GM21786 (cell line): ENCODE measurements around the gene TMEM179.

Experiments
- ATAC-seq: cut with Tn5 transposase; IDR thresholded peaks from one replicate; pipeline ENCODE4 v1.9.1; 2021; ENCODE audit not compliant: unreplicated experiment

TMEM179 gene

DNA sequence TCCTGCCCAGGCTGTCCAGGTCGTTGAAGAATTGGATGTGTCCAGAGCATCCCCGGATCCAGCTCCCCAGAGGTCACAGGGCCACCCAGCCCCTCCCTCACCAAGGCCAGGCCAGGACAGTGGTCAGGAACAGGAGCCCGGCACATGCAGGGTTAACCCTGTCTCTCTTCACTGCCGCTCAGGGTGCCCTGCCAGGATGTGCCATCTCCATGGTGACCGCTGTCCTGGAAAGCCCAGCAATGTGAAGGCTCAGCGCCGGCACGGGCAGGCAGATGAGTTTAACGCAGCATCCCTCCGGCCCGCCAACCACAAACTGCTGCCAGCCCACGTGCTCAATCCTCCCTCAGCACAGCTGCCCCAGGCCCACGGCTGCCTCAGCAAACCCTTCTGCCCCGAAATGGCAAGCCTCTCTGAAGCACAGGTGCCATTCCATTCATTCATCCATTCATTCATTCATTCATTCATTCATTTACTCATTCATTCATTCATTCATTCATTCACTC lies 4.4 kb downstream of the TMEM179 start:
- no peak for ATAC-seq

DNA sequence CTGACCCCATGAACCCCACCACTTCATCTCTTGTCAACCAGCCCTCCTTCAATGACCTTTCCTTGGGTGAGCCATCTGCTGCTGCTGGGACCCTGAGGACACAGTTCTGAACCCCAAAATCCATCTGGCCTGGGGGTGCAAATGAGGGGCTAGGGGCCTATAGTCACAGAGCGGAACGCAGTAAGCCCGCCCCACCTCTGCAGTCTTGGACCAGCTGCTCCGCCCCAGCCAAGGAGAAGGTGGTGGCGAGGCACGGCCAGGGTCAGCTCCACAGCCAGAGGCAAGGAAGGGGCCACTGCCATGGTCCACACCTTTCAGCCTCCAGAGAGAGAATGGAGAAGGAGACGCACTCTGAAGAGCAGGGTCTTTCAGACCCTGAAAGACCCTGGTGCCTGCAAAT lies 5.1 kb downstream of the TMEM179 start:
- ATAC-seq = no peak

DNA sequence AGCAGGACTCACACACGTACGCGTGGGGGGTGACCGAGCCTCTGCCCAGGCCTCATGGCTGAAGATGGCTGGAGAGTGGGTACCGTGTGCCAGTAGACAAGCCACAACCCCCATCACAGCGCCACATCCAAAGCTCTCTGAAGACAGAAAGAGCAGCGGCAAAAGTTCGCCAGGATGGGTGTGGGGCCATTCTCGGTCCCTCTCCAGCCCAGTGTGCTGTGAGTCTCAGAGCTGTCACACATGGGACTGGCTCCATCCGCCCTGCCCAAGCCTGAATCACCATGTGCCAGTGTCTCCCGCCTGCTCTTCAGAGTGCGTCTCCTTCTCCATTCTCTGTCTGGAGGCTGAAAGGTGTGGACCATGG lies 5.7 kb downstream of the TMEM179 start:
- ATAC-seq = no peak

DNA sequence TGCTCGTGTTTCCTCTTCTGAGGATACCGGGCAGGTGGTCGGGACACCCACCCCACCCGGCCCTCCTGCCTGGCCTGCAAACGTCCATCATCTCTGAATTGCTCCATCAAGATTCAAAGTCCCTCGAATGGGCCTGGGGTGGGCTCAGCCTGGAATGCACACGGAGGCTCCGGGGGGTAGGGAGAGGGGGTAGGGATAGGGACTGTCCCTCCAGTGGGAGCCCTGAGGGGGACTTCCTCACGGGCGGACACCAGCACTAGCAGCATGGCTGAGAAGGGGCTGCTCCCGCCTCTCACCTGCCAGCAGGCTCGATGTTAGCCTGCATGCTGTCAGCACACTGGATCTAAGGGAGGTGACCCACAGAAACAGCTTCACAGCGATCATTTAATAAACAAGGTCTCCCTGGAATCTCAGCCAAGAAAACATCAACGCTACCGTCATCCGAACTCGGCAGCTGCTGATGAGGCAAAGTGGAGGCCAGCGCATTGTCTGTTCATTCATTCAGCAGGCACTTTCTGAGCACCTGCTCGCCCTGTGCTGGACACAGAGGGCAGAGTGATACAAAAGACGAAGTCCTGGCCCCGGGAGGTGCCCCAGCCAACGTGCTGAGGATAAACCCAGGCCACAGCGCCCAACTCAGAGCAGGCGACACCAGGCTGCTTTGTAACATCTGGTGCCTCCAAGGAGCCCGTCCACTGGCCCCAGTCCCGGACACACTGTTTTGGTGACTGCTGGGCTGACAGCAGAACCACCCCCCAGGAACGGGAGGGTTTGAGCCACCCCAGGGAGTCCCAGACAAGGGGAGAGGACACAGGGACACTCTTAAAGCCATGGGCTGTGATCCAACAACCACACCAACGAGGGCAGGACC lies 6.3 kb downstream of the TMEM179 start:
- ATAC-seq = no peak

DNA sequence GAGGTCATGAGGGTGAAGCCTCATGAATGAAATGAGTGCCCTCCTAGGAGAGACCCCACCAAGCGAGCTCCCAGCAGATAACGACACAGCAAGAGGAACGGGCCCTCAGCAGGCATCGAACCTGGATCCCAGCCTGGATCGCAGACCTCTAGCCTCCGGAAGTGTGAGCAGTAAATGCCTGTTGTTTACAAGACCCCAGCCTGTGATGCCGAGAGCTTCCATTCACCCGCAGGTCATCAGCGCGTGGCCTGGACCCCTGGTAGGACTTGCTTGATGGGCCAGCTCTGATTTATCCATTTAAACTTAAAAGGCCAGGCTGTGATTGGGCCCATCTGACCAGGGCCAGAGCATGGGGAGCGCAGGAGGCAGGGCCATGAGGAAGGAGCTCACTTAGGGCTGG lies 7.0 kb downstream of the TMEM179 start:
- ATAC-seq = no peak

DNA sequence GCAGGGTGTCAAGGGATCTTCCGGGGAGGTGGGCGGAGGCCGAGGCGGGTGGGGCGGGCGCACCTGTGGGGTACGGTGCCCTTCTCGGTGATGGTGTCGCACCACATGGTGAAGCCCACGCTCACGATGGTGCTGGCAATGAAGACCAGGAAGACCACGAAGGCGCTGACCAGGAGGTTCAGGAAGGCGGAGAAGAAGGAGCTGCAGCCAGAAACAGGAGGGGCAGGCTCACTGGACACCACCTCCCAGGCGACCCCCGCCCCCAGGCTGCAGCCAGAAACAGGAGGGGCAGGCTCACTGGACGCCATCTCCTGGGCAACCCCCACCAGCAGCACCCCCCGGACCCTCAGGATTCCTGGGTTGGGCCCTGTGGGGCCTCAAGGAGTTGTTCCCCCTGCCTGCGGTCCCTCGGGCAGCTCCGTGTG lies 7.6 kb downstream of the TMEM179 start:
- ATAC-seq = no peak

DNA sequence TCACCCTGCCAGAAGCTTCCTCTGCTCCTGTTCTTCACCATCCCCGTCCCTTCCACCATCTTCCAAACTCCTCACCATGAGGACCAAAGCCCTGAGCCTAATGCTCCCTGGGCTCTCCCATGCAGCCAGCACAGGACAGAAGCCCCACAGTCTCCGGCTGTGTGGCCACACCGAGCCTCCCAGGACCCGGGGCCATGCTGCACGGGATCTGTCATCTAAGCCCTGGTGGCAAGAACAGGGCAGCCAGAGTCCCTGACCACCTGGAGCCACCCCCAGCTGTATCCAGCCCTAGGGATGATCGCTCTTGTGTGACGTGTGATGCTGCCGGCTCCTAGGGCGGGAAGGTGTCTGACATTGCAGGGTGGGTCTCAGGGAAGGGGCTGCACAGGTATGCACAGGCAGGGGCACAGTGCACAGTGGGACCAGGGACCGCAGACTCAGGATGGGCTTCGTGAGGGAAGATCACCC lies 8.1 kb downstream of the TMEM179 start:
- ATAC-seq = no peak

DNA sequence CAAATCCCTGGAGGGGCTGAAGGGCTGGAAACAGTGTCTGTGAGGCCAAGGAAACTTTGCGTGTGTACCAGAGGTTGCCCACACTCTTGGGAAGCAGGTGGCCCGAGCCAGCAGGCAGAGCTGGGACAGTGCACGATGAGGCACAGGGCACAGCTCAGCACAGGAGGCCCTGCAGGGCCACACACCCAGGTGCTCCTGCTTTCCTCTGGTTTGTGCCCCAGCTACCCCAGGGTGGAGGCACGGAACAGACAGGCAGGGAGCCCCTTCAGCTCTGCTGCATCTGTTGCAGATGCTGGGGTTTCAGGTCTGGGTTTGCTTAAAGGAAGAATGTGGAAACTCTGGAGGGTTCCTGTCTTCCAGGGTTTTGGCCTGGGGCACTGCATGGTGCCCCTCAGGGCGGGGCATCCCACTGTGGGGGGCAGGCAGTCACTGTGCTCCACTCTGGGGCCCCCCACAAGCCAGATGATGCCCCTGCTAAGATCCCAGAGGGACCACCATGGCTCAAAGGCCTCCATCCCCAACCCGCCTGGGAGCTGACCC lies 8.6 kb downstream of the TMEM179 start:
- ATAC-seq = no peak

DNA sequence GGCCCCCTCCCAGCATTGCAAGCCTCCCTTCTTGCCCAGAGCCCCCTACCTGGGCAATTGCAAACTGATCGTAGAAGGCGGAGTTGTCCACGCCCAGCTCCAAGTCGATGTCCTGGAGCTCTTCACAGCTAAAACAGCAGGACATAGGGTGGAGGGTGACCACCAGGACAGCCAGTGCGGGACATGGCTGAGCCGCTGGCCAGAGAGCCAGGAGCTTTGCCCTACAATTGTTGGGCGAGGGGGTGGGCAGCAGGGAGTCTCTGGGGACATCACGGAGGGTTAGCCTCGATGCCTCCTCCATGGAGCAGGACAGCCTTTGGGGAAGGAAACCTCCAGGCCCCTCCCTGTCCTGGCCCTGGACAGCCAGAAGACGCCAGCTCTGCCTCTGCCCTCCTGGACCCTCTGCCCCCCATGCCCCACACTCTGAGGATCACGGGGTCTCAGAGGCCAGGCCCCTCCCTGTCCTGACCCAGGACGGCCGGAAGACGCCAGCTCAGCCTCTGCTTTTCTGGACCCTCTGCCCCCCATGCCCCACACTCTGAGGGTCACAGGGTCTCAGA lies 9.4 kb downstream of the TMEM179 start:
- no peak for ATAC-seq

DNA sequence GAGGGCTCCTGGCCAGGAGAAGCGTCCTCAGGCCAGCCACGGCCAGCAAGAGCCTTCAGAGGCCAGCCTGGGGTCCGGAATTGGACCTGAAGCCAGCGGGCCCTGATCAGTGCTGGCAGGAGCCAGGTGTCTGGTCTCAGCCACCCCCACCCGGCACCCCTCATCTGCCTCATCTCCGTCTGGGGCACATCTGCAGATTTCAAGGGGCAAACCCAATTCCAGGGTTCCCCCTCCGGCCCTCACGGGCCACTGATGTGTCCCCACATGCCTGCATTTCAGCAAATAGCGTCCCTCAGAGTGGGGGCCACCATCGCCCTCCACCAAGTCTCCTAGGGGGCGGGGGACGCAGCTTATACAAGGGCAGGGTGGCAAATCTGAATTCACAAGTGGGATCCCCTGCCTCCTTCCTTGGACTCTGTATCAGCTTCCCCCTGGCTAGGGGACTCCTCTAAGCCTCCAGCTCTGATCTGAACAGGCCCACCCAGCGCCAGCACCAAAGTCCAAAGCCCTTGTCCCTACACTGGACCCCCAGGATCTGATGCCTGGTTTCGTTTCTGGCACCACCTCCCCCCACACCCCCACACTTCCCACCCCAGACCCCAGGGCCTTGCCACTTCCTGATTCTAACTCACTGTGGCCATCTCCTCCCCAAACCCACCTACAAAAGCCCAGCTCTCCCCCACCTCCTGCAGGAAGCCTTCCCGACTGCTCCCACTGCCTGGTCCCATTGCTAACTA lies 10.1 kb downstream of the TMEM179 start:
- ATAC-seq = no peak

DNA sequence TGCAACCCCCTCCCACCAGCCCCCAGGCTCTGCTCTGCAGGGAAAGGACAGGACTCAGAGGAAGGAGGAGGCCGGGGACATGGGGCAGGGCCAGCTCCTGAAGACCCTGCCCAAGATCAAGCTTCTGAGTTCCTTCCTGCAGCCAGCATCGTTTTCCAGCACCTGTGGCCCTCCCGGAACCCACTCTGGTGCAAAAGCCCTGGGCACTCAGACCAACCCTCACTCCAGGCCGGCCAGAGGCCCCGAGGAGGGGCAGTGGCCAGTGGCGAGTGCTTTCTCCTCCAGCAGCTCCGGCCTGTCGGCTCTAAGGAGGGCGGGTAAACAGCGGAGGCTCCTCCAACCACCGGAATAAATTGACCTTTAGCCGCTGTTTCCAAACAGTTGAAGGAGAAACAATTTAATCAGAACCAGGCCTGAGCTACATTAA lies 10.8 kb downstream of the TMEM179 start:
- no peak for ATAC-seq

DNA sequence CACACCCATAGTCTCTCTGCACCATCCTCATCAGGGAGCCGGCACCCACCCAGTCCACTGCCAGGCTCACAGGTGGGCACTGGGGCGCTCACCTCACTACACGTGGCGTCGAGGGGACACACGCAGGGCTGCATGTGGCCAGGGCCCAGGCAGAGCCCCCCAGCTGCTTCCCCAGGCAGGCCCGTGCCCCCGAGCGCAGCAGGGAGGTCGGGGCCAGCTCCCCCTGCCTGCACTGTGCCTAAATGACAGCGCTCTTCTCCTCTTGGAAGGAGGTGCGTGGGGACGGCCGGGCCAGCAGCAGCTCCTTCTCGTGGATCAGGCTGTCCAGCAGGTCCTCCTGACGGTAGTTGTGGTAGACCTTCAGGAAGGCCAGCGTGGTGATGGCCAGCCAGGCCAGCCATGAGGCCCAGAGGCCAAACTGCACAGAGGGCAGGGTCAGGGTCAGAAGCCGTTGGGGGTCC lies 11.3 kb downstream of the TMEM179 start:
- ATAC-seq = no peak

DNA sequence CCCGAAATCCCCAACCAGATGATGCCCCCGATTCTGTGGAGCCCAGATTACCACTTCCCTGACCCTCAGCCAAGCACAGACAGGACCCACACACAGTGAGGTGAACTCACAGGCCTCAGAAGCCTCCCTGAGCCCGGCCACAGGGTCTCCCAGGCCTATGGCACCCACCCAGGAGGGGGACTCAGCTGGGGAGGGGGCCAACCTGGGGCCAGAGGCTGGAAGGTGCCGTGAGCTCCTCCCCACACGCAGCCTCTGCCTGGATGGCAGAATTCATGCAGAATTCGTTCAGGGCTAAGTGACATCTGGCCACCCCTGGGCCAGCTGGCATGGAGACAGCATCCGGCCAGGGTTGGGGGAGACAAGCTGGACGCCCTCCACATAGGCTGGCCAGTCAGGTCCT lies 11.8 kb downstream of the TMEM179 start:
- no peak for ATAC-seq

DNA sequence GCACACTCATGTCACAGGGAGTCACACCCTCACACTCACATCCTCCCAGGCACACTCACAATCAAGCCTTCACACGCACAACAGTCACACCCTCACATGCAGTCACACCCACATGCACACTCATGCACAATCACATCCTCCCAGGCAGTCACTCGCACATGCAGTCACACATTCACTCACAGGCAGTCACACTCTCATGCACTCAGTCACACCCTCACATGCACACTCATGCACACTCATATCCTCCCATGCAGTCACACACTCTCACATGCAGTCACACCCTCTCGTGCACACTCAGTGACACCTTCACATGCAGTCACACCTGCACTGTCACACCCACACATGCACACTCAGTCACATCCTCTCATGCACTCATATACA lies 12.3 kb downstream of the TMEM179 start:
- no peak for ATAC-seq

DNA sequence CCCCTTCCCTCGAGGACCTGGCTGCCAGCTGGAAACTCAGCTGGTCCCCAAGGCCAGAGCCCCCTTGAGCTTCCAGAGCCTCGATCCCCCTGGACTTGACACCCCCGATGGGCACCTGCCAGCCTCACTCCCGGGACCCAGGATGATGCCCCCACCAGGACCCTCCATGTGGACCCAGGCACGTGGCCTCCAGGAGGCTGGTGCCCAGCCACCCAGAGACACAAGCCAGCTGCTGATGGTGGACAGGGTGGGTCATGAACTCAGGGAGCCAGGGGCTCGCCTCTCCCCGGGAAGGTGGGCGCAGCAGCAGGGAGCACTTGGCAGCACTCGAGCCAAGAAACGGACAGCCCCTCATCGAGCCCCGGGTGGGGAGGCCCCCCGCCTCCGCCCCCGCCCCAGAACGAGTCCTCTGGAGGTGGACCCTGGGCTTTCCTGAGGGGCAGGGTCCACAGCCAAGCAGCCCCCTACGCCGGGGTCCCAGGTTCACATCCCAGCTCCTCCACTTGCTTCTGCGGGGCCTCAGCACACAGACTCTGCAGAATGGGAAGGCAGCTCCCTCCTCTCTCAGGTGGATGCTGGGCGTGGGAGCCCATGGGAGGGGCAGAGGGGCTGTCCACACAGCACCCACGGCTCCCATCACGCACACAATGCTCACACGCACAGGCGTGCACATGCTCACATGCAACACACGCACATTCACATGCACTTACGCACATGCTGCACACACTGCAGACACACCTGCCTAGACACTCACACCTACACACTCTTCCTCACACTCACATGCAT lies 12.9 kb downstream of the TMEM179 start:
- no peak for ATAC-seq

DNA sequence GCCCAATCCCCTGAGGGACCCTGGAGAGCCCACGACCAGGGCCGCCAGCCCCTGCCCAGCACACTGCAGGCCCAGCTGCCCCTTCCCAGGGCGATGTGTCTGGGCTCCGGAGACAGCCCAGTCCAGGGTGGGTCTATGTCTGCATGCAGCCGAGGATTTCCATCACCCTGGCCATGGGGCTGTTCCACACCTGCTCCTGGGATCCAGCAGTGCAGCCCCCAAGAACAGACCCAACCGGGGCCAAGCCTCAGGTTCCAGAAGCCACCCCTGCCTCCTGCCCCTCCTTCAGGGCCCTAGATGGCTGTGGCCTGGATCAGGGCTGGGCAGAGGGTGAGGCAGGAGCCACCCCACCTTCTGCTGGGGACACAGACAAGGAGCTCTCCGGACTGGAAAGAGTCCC lies 13.5 kb downstream of the TMEM179 start:
- ATAC-seq = no peak

DNA sequence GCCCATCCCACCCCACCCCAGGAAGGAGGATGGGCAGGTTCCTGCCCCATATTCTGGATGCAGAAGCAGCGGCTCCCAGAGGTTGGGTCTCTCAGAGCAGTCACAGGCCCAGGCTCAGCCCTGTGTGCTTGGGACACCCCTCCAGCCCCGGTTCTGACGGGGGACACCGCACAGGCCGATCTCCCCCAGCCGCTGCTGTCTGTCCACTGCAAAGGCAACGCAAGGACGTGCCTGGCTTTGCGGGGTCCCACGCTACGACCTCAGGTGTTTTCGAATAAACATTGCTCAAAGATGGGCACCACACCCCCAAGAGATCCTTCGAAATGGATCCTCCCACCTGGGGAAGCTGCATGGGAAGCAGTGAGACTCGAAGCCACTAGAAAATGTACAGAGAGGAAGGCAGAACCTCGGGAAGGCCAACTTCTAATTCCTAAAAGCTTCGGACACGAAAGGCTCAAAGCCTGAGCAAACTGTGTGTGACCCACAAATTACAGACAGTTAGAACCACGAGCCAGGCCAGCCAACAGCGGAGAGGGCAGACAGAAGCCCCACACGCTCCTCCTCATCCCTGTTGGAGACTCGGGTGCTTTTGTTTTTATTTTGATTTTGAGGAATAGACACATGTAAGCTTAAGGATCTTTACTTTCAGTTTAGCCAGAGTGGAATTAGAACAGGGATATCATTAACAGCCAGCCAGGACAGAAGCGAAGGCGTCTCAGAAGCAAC lies 14.2 kb downstream of the TMEM179 start:
- ATAC-seq = no peak

DNA sequence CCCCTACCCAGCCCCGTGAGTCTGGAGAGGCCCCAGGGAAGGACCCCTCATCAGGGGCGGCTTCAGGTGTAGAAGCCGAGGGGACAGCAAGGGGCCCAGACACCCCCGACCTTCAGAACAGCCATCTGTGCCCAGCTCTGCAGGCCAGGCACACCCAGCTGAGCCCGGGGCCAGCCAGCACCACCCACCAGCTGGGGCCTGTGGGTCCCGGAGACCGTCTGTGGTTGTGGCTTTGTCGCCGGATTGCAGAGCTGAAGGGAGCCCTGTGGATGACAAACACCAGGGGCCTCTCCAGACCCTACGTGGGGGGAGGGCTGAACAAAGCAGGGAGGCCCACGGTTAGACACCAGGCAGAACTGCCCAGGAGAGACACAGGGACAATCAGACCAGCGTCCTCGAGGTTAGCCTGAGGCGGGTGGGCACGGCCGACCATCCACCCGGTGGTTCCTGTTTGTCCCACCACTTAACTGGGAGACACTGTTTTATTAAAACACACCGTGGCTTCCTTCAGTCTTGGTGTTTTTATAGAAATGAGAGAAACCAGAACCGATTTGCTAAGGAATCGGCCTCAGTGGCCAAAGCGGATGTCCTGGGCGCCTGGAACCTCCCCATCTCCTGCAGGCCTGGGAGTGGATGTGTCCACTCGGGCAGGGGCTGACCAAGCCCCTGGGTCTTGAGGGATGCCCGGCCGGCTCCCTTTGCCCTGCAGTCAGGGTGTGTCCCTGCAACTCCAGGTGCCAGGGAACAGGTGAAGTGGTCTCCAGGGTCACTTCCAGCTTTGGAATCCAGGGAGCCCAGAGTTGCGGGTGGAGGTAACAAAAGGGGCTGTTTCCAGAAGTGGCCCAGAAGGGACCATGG lies 15.0 kb downstream of the TMEM179 start:
- no peak for ATAC-seq
